ENCODE results near the gene PSMD6.

The PSMD6 gene

DNA sequence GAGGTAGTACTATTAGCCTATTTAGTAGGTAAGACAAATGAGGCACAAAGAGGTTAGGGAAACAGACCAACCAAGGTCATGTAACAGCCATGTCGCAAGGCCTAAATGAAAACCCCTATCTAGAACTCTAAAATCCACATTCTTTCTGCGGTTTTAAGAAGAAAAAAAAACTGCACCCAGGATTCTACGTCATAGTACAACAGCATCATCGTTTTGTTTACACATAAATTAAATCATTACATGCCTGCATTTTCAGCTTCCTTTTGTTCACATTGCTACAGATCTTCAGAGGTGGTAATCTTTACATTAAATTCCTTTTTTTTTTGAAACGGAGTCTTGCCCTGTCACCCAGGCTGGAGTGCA is 548 bp upstream of the PSMD6 start:
- H3K27me3 ChIP-seq (ENCODE audit: low read length): no peaks in the 10 kb centered on the region
- H3K9me3 ChIP-seq (ENCODE audit: insufficient read depth, low read length): no peaks in the 10 kb centered on the region
- H3F3A ChIP-seq (ENCODE audit: insufficient read depth): peaks cover 12% of the 10 kb centered on the region; the same call in 1 of the 2 replicates
- peak overlapping the region; percentile 98 for H2AFZ ChIP-seq (ENCODE audit: low read depth, low read length, severe bottlenecking)
- H3K9me2 ChIP-seq (replicated peaks; ENCODE audit: insufficient read depth, low read length): no peaks in the 10 kb centered on the region
- H3K27ac ChIP-seq (ENCODE audit: low read depth, low read length): no peak overlapping the region
- H4K20me1 ChIP-seq (ENCODE audit: low read depth, low read length): peaks cover 5% of the 10 kb centered on the region; the same call in 1 of the 2 replicates
- peaks cover 24% of the 10 kb centered on the region for H3K79me2 ChIP-seq (ENCODE audit: insufficient read depth, low read length)
- peaks cover 26% of the 10 kb centered on the region for H3K36me3 ChIP-seq (ENCODE audit: low read length)
- H3K4me3 ChIP-seq (ENCODE audit: insufficient read depth, low read length, poor library complexity, severe bottlenecking): peak overlapping the region; percentile 95
- peak overlapping the region; percentile 93 for H3K9ac ChIP-seq (ENCODE audit: low read length)
- peak overlapping the region; percentile 93 for H3K4me2 ChIP-seq (ENCODE audit: low read depth, low read length, poor library complexity, severe bottlenecking)
- TF ChIP-seq, protein P1, sequence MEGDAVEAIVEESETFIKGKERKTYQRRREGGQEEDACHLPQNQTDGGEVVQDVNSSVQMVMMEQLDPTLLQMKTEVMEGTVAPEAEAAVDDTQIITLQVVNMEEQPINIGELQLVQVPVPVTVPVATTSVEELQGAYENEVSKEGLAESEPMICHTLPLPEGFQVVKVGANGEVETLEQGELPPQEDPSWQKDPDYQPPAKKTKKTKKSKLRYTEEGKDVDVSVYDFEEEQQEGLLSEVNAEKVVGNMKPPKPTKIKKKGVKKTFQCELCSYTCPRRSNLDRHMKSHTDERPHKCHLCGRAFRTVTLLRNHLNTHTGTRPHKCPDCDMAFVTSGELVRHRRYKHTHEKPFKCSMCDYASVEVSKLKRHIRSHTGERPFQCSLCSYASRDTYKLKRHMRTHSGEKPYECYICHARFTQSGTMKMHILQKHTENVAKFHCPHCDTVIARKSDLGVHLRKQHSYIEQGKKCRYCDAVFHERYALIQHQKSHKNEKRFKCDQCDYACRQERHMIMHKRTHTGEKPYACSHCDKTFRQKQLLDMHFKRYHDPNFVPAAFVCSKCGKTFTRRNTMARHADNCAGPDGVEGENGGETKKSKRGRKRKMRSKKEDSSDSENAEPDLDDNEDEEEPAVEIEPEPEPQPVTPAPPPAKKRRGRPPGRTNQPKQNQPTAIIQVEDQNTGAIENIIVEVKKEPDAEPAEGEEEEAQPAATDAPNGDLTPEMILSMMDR (IDR thresholded peaks at IDR 0.05; ENCODE audit: insufficient read depth, low read length, poor library complexity, severe bottlenecking): no peak
- no peak for TF ChIP-seq EZH2phosphoT487 (conservative IDR thresholded peaks at IDR 0.05; ENCODE audit: low read length)

DNA sequence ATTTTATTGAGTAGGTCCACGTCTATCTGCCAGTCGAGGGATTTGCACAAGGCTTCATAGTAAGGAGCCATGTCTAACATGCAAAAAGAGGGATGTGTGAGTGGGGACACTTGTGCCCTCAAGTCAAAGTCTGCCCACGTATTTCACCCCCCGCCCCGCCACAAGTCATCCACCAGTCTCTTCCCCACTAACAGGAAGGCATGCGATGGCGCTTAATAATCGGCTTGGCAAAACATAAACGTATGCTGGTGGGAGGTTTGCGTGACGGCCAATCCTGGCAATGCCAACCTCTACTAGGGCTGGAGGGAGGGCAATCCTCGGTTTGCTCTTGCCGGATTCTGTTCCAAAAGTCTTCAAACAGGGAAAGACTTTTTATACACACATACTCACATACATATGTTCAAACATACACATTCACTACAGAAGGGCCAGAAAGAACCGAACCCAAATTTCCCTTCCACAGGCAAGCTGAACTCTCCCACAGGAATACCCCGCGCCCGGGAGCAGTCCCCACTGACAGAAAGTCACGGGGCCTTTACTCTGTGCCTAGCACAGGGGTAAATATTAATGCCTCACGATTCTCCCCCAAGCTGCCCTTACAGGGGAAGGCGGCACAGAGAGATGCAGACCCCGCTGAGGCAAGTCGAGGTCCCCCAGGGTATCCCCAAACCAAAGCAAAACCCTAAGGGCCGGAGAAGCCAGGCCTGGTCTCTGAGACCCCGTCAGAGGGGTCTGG is 675 bp downstream of the PSMD6 start:
- H4K20me1 ChIP-seq (ENCODE audit: low read depth, low read length): peaks cover 5% of the 10 kb centered on the region; the same call in 1 of the 2 replicates
- peaks cover 12% of the 10 kb centered on the region; the same call in 1 of the 2 replicates for H3F3A ChIP-seq (ENCODE audit: insufficient read depth)
- H2AFZ ChIP-seq (ENCODE audit: low read depth, low read length, severe bottlenecking): peak overlapping the region; percentile 52
- H3K79me2 ChIP-seq (ENCODE audit: insufficient read depth, low read length): peaks cover 24% of the 10 kb centered on the region
- H3K4me3 ChIP-seq (ENCODE audit: insufficient read depth, low read length, poor library complexity, severe bottlenecking): peak overlapping the region; percentile 95
- peak overlapping the region; percentile 39; the same call in 1 of the 2 replicates for H3K27ac ChIP-seq (ENCODE audit: low read depth, low read length)
- peaks cover 32% of the 10 kb centered on the region for H3K36me3 ChIP-seq (ENCODE audit: low read length)
- no peak for TF ChIP-seq EZH2phosphoT487 (conservative IDR thresholded peaks at IDR 0.05; ENCODE audit: low read length)
- TF ChIP-seq, protein P1 (IDR thresholded peaks at IDR 0.05; ENCODE audit: insufficient read depth, low read length, poor library complexity, severe bottlenecking): no peak
- peak overlapping the region; percentile 93 for H3K4me2 ChIP-seq (ENCODE audit: low read depth, low read length, poor library complexity, severe bottlenecking)
- H3K9me3 ChIP-seq (ENCODE audit: insufficient read depth, low read length): no peaks in the 10 kb centered on the region
- H3K27me3 ChIP-seq (ENCODE audit: low read length): no peaks in the 10 kb centered on the region
- no peaks in the 10 kb centered on the region for H3K9me2 ChIP-seq (replicated peaks; ENCODE audit: insufficient read depth, low read length)
- peak overlapping the region; percentile 93 for H3K9ac ChIP-seq (ENCODE audit: low read length)

GRCh38 chr3:64021922-64022321 is 1.4 kb downstream of the PSMD6 start:
- H3K4me3 ChIP-seq (ENCODE audit: insufficient read depth, low read length, poor library complexity, severe bottlenecking): peak overlapping the region; percentile 95

More at GRCh38 chr3:64021922-64022321, 1.4 kb downstream of the PSMD6 start:
- peak overlapping the region; percentile 93; the same call in 1 of the 2 replicates for H3K9ac ChIP-seq (ENCODE audit: low read length)
- no peaks in the 10 kb centered on the region for H3K9me3 ChIP-seq (ENCODE audit: insufficient read depth, low read length)
- no peaks in the 10 kb centered on the region for H3K27me3 ChIP-seq (ENCODE audit: low read length)
- no peaks in the 10 kb centered on the region for H3K9me2 ChIP-seq (replicated peaks; ENCODE audit: insufficient read depth, low read length)
- H3K4me2 ChIP-seq (ENCODE audit: low read depth, low read length, poor library complexity, severe bottlenecking): peak overlapping the region; percentile 93
- H4K20me1 ChIP-seq (ENCODE audit: low read depth, low read length): peaks cover 5% of the 10 kb centered on the region; the same call in 1 of the 2 replicates
- H3F3A ChIP-seq (ENCODE audit: insufficient read depth): peaks cover 12% of the 10 kb centered on the region; the same call in 1 of the 2 replicates
- peaks cover 24% of the 10 kb centered on the region for H3K79me2 ChIP-seq (ENCODE audit: insufficient read depth, low read length)
- TF ChIP-seq, protein P1 (IDR thresholded peaks at IDR 0.05; ENCODE audit: insufficient read depth, low read length, poor library complexity, severe bottlenecking): no peak
- no peak for TF ChIP-seq EZH2phosphoT487 (conservative IDR thresholded peaks at IDR 0.05; ENCODE audit: low read length)
- no peak overlapping the region for H2AFZ ChIP-seq (ENCODE audit: low read depth, low read length, severe bottlenecking)
- no peak overlapping the region for H3K27ac ChIP-seq (ENCODE audit: low read depth, low read length)
- H3K36me3 ChIP-seq (ENCODE audit: low read length): peaks cover 32% of the 10 kb centered on the region
